Heart right ventricle (tissue), 16 donors: ENCODE data around the gene MNT. TPM values are rescaled to one million over a fixed set of nuclear protein-coding genes. Genes with fewer than 3 reads are reported as not detected.

Source experiments
- ATAC-seq, 8 donors: fragments of 200-7000 bp; cut with Tn5 transposase; one replicate each; pipeline ENCODE4 v1.9.1; 2020; ENCODE audit warnings: mild to moderate bottlenecking in 8 of 8, moderate library complexity in 8 of 8, moderate number of reproducible peaks in 1 of 8
- DNase-seq, 2 donors: peaks; one replicate each; pipeline ENCODE4 v3.0.0-alpha.2; 2020
- H3K27ac ChIP-seq, 10 donors: fragments of 200-600 bp; sonication (generic) in 2 of 10; one replicate each; pipeline versions ENCODE4 v1.5.0 to v1.8.0; 2020 to 2022; ENCODE audit warnings: mild to moderate bottlenecking in 3 of 10
- H3K27me3 ChIP-seq, 7 donors: fragments of 200-600 bp; one replicate each; pipeline ENCODE4 v1.8.0; 2021 to 2022; ENCODE audit warnings: mild to moderate bottlenecking in 2 of 7
- H3K36me3 ChIP-seq, 9 donors: fragments of 200-600 bp; sonication (generic) in 1 of 9; one replicate each; pipeline versions ENCODE4 v1.5.0 to v1.8.0; 2020 to 2022; ENCODE audit warnings: mild to moderate bottlenecking in 2 of 9
- H3K4me1 ChIP-seq, 9 donors: fragments of 200-600 bp; sonication (generic) in 1 of 9; one replicate each; pipeline versions ENCODE4 v1.5.0 to v1.8.0; 2020 to 2022; ENCODE audit warnings: mild to moderate bottlenecking in 4 of 9
- H3K4me3 ChIP-seq, 10 donors: fragments of 200-600 bp; sonication (generic) in 2 of 10; one replicate each; pipeline versions ENCODE4 v1.5.0 to v1.8.0; 2020 to 2022; ENCODE audit warnings: mild to moderate bottlenecking in 7 of 10, moderate library complexity in 2 of 10
- H3K9me3 ChIP-seq, 11 donors: fragments of 200-600 bp in 10 of 11; sonication (generic) in 2 of 11; one replicate each; pipeline versions ENCODE4 v1.5.0 to v1.8.0; 2013 to 2022; ENCODE audit warnings: mild to moderate bottlenecking in 2 of 11, control low read depth in 1 of 11, moderate library complexity in 1 of 11
- CTCF ChIP-seq, 9 donors: fragments of 200-600 bp; sonication (generic) in 2 of 9; IDR thresholded peaks; one replicate each; pipeline versions ENCODE4 v1.5.0 to v1.8.0; 2021 to 2022; ENCODE audit warnings: antibody characterized with exemption in 9 of 9, mild to moderate bottlenecking in 5 of 9, moderate library complexity in 1 of 9
- WGBS, 2 donors: extraction: QIAGEN DNeasy Blood & Tissue Kit; methylation state at CpG; one replicate each; pipeline ENCODE4 v1.1.7; 2013; ENCODE audit warnings: inconsistent platforms in 1 of 2; 5-methylcytosine and 5-hydroxymethylcytosine counted together
- intact Hi-C, 10 donors: fragments of 100-400 bp; cut with DNase I; formaldehyde crosslinking; loops; one replicate each; pipeline versions ENCODE4 v1.11.1 to v1.14.2; 2022
- polyA plus RNA-seq, 2 donors: library from polyadenylated mRNA; stranded (reverse); fragments of 200-250 nt; gene quantifications; one replicate each; pipeline ENCODE4 v1.2.3, GENCODE V29; 2013
- total RNA-seq, 10 donors: library from RNA; stranded (reverse); fragmentation: NEBNext Ultra II Directional in 3 of 10; extraction: Animal tissue kit (Norgen Biotek cat#: 25700) in 3 of 10; gene quantifications; one replicate each; pipeline versions ENCODE4 v1.2.1 to v1.2.4, GENCODE V29; 2021 to 2023
- donor health status: Arrhythmogenic right ventricular cardiomyopathy.
- donor health status: ischemic (EF 13 %, LVEDD 7.1; RV severe dilation, severe dysfunction).
- donor health status: healthy with polysubstance abuse.
- donor health status: DM: no; HTN: yes; CAD: no.
- donor health status: DM: no; HTN: no; CAD: no.
- donor health status: ischemic (EF 25% LVEDD 6.9; RV normal size, moderate dysfunction).
- donor health status: ischemic (EF 25% LVEDD 5.7; RV mildly dilated, moderate dysfunction).
- donor health status: healthy.
- donor health status: DM: yes; HTN: yes; CAD: no.
- donor health status: Ischemic cardiomyopathy.
- donor health status: ischemic (EF 35%, LVEDD 5.7; RV mildly dilated, moderate dysfunction).
- donor health status: nonischemic (EF 11% LVEDD 7.7; RV severe dilation, severe dysfunction).
- donor health status: DM: yes; HTN: yes; CAD: no.
- donor health status: PGD.
- donor health status: ischemic (EF 29% LVEDD 5.4; RV normal size, mild dysfunction).
- donor health status: nonischemic (EF 23%, LVEDD 6.1; RV moderate dilation, normal function).

MNT gene
- total and polyA plus RNA-seq, 12 donors, result 5.0 to 14.1 (median 11.0) TPM

GRCh38 chr17:2410951-2411350 lies 10.1 kb upstream of the MNT start:
- DNase-seq (no peak), ATAC-seq (no peak)
- Histone ChIP-seq H3K27ac (no peak overlapping the region), H3K9me3 (no peaks in the 10 kb centered on the region), H3K4me1 (peaks cover 3 to 41% (median 34%) of the 10 kb centered on the region in 9 donors), H3K4me3 (no peak overlapping the region), H3K27me3 (no peaks in the 10 kb centered on the region), H3K36me3 (peaks cover 0 to 18% (median 0%) of the 10 kb centered on the region in 9 donors)
- 89 to 93% methylated on average over 7 of the region's 7 CpGs for WGBS, 2 donors
- TF ChIP-seq CTCF (IDR thresholded peaks at IDR 0.05), result no peak
- intact Hi-C loops, result loop anchor here in 3 of 10 donors (10.0 kb wide), 2 partner anchors 46 to 184 kb away; partner anchors contain the start of gene PAFAH1B1 (in 1 of the 3)

DNA sequence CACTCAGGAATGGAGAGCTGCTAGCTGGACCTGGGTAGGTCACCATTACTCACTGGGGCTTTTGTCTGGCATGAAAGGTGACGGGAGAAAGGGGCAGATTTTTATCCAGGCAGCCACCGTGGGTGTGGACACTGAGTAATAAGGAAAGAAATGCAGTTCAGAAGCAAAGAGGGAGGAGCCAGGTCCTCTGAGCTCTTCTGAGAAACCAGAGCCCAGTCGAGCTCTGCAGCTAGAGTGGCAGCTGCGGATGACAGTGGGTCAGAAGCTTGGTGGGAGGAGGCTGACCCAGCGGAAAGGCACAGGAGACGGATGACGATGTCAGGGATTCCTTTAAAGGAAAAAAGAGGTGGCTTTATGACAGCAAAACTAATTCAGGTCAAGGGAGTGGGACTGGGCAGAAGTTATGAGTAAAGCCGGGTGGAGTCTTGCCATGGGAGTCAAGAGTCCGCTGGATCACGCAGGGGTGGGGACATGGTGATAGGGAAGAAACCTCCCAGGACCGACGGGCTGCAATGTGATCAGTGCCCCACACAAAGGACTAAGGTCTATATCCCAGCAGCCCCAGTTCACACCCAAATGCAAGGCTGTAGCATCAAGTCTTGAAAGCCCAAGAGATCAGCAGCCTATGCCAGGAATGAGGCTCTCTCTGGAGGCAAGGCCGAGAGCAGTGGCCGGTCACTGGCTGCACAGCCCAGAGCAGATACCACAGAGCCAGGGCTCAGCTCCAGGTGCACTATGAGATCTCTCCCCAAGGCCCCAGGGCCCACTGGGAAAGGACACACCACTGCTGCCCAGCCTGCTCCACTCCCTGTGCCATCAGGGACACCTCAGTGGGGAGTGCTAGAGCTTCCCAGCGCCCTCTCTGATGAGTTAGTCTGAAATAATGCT lies 6.3 kb upstream of the MNT start:
- H3K4me3 ChIP-seq, result no peak overlapping the region
- peak overlapping the region in 9 of 10 donors; percentile 1 to 85 (median 79) for H3K27ac ChIP-seq
- TF ChIP-seq CTCF (IDR thresholded peaks at IDR 0.05), result no peak
- ATAC-seq (peak; percentile 54 to 79 (median 69)), DNase-seq (peak; percentile 51 to 69)
- 52 to 57% methylated on average over 15 of the region's 15 CpGs for WGBS, 2 donors
- H3K9me3 ChIP-seq, result no peaks in the 10 kb centered on the region
- H3K36me3 ChIP-seq, result peaks cover 0 to 6% (median 0%) of the 10 kb centered on the region in 9 donors
- intact Hi-C loops, result loop anchor here in 1 of 10 donors (10.0 kb wide), 1 partner anchor 342 kb away; no protein-coding TSS in a partner anchor
- H3K27me3 ChIP-seq, result no peaks in the 10 kb centered on the region
- peaks cover 12 to 57% (median 55%) of the 10 kb centered on the region in 9 donors for H3K4me1 ChIP-seq

DNA sequence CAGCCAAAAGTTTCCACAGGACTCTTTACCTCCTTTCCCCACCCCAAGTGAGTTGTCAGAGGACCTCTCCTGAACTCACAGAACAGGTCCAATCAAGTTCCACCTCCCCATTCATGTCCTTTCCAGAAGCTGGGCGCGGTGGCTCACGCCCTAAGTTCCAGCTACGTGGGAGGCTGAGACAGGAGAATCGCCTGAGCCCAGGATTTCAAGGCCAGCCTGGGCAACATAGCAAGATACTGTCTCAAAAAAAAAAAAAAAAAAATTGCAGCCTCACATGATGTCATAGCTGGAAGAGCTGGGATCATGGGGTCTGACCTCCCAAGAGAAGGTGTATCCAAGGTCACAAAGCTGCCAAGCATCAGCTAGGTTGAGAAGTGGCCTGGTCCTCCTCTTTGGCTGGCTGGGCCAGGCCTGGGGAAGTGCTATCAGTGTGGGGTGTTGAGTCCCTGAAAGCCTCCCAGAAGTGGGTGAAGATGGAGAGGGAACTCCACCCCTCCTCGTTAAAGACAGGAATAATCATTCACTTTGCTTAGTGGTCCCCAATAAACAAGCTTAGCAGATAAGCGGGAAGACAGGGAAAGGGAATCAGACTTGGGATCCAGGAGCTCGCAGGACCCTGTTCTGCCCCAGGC lies 5.5 kb upstream of the MNT start:
- intact Hi-C loops, result loop anchor here in 1 of 10 donors (10.0 kb wide), 1 partner anchor 342 kb away; no protein-coding TSS in a partner anchor
- DNase-seq, result no peak
- Histone ChIP-seq H3K9me3 (no peaks in the 10 kb centered on the region), H3K27ac (peak overlapping the region in 8 of 10 donors; percentile 76 to 85 (median 79)), H3K36me3 (peaks cover 0 to 6% (median 0%) of the 10 kb centered on the region in 9 donors), H3K4me3 (no peak overlapping the region), H3K27me3 (no peaks in the 10 kb centered on the region), H3K4me1 (peaks cover 12 to 57% (median 54%) of the 10 kb centered on the region in 9 donors)
- 73 to 81% methylated on average over 8 of the region's 8 CpGs for WGBS, 2 donors
- no peak for TF ChIP-seq CTCF (IDR thresholded peaks at IDR 0.05)
- no peak for ATAC-seq

GRCh38 chr17:2405247-2405926 lies 4.5 kb upstream of the MNT start:
- Histone ChIP-seq H3K4me1 (peaks cover 12 to 57% (median 54%) of the 10 kb centered on the region in 9 donors), H3K36me3 (no peaks in the 10 kb centered on the region), H3K27me3 (no peaks in the 10 kb centered on the region), H3K4me3 (no peak overlapping the region), H3K9me3 (no peaks in the 10 kb centered on the region), H3K27ac (peak overlapping the region in 6 of 10 donors; percentile 37 to 97 (median 82))
- 79 to 82% methylated on average over 14 of the region's 14 CpGs for WGBS, 2 donors
- intact Hi-C loops, result loop anchor here in 1 of 10 donors (10.0 kb wide), 1 partner anchor 341 kb away; no protein-coding TSS in a partner anchor
- DNase-seq (no peak), ATAC-seq (no peak)
- no peak for TF ChIP-seq CTCF (IDR thresholded peaks at IDR 0.05)
